ENCODE results near the gene VWA7.
"Not testable (repeated sequence)": the region's sequence is repeated elsewhere in the genome, so short reads cannot be mapped to it uniquely, and the experiment has no call there.

VWA7 gene

GRCh38 chr6:31801031-31801927 is 24.2 kb upstream of the VWA7 start:
- DNase-seq: not testable (repeated sequence)

- DNase-seq: no peak
Observed at GRCh38 chr6:31799781-31800180, 22.7 kb upstream of the VWA7 start.

DNA sequence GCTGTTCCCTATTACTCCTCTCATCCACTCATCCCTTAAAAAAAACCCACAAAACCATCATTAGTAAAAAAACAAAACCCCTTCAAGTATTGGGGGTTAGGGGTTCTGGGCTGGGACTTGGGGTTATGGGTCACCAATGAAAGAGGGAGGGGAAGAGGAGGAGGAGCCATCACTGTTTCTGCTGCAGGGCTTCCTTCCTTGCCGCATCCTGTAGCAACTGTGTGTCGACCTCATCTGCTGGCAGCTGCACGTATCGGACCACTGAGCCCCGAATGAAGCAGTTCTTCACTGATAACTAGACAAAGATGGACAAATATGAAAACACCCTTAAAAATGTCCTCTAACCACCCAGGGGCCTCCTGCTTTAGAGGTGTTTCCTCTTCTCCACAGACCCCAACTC is 20.5 kb upstream of the VWA7 start:
- no peak for DNase-seq

DNA sequence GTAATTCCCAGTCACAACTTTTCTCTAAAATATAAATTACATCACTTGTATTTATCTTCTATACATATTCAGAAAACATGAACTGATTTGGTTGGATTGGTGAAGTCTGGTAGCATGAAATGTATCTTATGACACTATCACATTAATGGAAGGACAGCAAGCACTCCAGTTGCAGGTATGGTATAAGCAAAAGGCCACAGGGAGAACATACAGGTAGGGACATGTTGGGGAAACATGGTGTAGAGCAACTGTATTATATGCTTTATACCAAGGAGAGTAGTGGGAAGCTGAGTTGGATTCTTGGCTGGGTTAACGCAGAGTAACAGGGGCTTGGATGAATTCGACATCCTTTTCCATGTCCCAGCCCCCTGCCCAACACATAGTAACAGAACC is 19.9 kb upstream of the VWA7 start:
- DNase-seq: no peak

DNA sequence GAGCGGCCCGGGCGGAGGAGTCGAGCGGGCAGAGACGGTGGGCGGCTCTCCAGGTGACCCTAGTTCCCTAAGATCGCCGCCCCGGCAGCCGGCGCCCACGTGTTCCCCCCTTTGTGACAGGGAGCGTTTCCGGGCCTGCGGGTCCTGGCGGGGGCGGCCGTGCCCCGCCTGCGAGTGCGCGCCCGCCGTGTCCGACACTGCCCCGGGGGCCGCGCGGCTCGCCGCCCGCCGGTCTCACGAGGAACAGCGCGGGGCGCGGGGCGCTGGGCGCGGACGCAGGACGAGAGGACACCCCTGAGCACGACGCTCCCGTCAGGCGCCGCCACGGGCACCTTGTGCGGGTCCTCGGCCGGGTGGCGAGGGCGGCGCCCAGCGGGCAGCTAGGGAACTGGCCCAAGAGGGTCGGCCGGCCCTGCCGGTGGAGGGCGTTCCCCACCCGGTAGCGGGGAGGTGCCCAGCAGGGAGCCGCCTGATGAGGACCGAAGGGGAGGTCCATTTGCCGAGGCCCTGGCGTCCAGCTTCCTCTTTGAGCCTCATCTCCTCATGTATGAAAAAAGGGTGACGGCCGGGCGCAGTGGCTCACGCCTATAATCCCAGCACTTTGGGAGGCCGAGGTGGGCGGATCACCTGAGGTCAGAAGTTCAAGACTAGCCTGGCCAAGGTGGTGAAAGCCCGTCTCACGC is 18.6 kb upstream of the VWA7 start, which contains the start of gene VARS1:
Gene VARS1, minus strand, starts transcription at position 137 of the 683 bp plus-strand sequence. CDS start 535 bp downstream, outside the sequence.
- peak; percentile 56 for DNase-seq

GRCh38 chr6:31794866-31795615 is 17.9 kb upstream of the VWA7 start:
- no peak for DNase-seq

GRCh38 chr6:31794294-31794865 is 17.3 kb upstream of the VWA7 start:
- no peak for DNase-seq

DNA sequence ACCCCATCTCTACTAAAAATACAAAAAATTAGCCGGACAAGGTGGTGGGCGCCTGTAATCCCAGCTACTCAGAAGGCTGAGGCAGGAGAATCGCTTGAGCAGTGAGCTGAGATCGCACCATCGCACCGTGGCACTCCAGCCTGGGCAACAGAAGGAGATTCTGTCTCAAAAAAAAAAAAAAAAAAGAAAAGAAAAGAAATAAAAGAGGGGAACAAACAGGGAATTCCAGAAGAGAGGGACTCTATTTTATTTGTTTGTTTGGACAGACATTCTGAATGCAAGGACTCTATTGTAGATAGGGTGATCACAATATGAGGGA is 16.8 kb upstream of the VWA7 start:
- DNase-seq: not testable (repeated sequence)

GRCh38 chr6:31792761-31793171 is 15.6 kb upstream of the VWA7 start:
- DNase-seq: no peak

DNA sequence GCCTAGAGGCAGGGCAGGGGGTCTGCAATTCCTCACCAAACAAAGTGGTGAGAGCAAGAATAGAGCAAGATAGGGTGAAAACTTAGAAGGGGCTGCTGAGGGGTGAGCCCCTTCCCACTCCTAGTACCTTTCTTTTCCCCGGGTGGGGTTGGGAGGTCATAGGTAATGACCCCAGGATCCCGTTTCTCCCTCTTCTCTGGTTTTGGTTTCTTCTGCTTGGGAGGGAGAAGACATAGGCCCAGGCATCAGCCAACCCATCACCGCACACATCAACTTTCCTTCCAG is 14.9 kb upstream of the VWA7 start:
- no peak for DNase-seq

GRCh38 chr6:31791324-31792089 is 14.4 kb upstream of the VWA7 start:
- DNase-seq: peak; percentile 21

GRCh38 chr6:31785475-31785874 is 8.3 kb upstream of the VWA7 start:
- DNase-seq: no peak

- no peak for DNase-seq
Observed at GRCh38 chr6:31784098-31784925, 7.2 kb upstream of the VWA7 start.

GRCh38 chr6:31782126-31782855 is 5.2 kb upstream of the VWA7 start:
- DNase-seq: no peak

DNA sequence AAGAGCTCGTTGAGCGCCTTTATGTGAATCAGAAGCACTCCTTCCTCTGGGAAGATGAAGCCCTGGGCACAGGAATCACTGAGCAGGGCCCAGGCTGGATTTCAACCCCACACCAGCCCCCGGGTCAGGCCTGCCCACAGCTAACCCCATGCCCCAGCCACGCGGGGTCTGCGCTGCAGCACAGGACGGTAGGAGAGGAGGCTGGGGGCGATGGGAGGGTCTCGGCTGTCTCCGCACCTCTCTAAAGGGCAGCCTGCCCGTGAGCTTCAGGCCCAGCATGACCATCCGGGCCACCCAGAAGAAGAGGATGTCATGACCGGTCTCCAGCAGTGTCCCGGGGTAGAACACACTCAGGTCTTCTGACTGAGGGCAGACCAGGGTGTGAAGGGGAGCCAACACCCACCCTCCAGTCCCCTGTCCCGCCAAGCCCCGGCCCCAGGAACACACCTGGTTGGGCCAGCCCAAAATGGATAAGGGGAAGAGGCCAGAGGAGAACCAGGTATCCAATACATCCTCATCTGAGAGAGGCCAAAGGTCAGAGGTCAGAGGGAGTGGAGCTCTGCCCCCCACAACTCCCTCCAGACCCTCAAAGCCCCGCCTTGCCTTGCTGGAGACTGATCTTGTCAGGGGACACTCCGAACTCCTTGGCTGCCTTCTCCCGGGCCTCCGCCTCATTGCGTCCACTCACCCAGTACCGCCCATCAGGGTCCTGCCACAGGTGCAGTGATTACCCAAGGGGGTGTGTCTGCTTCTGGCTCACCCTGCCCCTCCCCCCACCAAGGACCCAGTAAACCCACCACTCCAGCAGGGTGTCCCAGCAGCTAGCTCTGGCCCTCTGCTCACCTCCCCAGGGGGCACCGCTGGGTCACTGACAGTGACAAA is 4.4 kb upstream of the VWA7 start:
- DNase-seq: no peak

DNA sequence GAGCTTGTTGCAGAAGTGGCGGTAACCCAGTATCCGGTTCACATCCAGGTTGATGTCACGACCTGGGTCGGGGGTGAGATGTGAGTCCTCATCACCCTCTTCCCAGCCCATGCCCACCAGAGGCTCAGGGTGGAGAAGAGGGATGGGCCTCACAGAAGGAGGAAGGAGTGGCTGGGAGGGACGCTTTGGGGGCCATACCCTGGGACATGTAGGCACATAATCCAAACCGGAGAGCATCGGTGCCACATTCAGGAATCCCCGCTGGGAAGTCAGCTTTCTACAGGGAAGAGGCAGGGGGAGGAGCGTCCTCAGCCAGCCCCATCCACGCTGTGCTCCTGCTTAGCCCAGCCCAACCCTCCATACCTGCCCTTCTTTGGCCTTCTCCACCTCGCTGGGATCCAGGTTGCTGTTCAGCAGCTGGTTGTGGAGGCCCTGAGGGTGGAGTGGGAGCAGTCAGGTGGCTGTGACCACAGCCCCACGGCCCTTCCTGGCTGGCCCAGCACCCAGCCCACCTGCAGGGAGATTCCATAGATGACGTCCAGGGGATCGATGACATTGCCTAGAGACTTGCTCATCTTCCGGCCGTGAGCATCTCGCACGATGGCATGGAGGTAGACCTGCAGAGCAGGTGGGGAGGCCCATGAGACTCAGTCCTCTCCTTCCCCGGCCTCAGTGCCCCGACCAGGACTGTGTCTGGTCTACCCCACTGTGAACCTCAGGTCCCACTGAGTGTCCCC is 3.5 kb upstream of the VWA7 start:
- no peak for DNase-seq

DNA sequence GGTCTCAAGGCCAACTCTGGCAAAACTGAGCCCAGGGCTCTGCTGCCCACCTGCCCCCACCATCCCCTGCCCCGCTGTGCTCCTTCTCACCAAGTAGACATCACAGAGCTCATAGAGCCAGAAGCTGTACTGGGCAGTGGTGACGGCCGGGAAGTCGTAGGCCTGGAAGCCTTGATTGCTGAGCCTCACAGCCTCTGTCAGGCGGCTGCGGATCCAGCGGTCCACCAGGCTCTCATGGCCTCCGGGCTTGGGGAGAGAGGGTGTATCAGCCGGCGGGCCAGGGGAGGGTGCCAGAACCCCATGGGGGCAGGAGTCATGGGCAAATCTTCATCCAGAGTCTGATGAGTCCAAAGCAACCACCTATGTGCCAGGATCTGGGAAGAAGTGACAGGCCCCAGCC is 2.8 kb upstream of the VWA7 start:
- DNase-seq: no peak

DNA sequence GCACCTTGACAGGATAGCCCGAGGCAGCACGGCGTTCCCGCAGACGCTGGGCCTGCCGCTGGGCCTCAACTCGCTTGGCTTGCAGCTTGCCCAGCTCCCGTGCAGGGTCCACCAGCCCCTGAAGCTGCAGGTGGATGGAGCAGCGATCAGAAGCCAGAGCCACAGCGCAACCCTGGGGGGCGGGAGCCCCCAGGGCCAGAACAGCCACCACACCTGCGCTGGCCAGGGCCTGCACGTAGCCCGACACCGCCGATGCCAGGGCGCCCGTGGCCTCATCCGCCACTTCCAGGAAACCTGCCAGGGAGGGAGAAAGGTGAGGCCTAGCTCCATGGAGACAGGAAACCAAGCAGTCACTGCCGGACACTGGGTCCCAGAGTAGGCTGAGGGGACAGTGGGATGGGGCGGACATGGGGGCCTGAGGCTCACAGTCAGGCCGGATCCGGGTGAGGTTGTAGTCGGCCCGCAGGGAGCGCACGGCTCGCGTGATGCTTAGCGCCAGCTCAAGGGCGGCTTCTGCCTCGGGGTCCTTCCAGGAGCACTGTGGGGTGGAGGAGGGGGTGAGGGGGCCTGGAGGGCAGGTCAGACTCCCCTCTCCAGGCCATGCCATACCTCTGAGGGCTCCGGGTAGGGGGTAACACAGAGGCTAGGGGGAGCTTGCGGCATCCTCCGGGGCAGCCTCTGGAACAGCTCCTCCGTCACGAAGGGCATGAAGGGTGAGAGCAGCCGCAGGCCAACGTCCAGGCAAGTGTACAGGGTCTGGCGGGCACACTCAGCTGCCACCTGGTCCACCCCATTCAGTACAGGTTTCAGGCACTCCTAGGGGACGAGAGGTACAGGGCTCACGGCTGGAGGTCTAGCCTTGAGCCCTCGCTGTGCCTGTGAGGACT is 2.1 kb upstream of the VWA7 start:
- no peak for DNase-seq
